ENCODE measurements around the gene SIL1. TPM values are rescaled to one million over a fixed set of nuclear protein-coding genes. Genes with fewer than 3 reads are reported as not detected.

Gene SIL1
- total RNA-seq, 1 donor from 2014 or later = 16.1 TPM

- Mint-ChIP-seq H3K9me3 (no peaks in the 10 kb centered on the region), H3K4me3 (no peak overlapping the region), H3K27me3 (no peaks in the 10 kb centered on the region), H3K27ac (no peak overlapping the region), H3K36me3 (ENCODE audit: low read depth) (peaks cover 70% of the 10 kb centered on the region), H3K4me1 (no peaks in the 10 kb centered on the region)
- ChIA-PET CTCF (no interaction called here), POLR2A (no interaction called here)
- TF ChIP-seq CTCF (IDR thresholded peaks at IDR 0.05) = no peak
- ATAC-seq (ENCODE audit: low read depth) = no peak
- intact Hi-C loops (cut with micrococcal nuclease) = no loop called here
- no peak for DNase-seq
Measured at GRCh38 chr5:138933522-138934290, 264.5 kb downstream of the SIL1 start.

GRCh38 chr5:138932171-138932810 lies 265.9 kb downstream of the SIL1 start:
- ChIA-PET POLR2A (no interaction called here), CTCF (no interaction called here)
- Mint-ChIP-seq H3K36me3 (ENCODE audit: low read depth) (peaks cover 80% of the 10 kb centered on the region), H3K4me1 (no peaks in the 10 kb centered on the region), H3K27ac (no peak overlapping the region), H3K4me3 (no peak overlapping the region), H3K9me3 (no peaks in the 10 kb centered on the region), H3K27me3 (no peaks in the 10 kb centered on the region)
- ATAC-seq (ENCODE audit: low read depth) (no peak), DNase-seq (no peak)
- TF ChIP-seq CTCF (IDR thresholded peaks at IDR 0.05) = no peak
- intact Hi-C loops (cut with micrococcal nuclease) = no loop called here

- no peaks in the 10 kb centered on the region for H3K27me3 Mint-ChIP-seq
- ChIA-PET POLR2A (no interaction called here), CTCF (no interaction called here)
- H3K27ac Mint-ChIP-seq = no peak overlapping the region
- DNase-seq (no peak), ATAC-seq (ENCODE audit: low read depth) (no peak)
- H3K36me3 Mint-ChIP-seq (ENCODE audit: low read depth) = peaks cover 85% of the 10 kb centered on the region
- H3K4me1 Mint-ChIP-seq = no peaks in the 10 kb centered on the region
- no peaks in the 10 kb centered on the region for H3K9me3 Mint-ChIP-seq
- H3K4me3 Mint-ChIP-seq = no peak overlapping the region
- intact Hi-C loops (cut with micrococcal nuclease) = no loop called here
- TF ChIP-seq CTCF (IDR thresholded peaks at IDR 0.05) = no peak
Measured at GRCh38 chr5:138930371-138931097, 267.6 kb downstream of the SIL1 start.

GRCh38 chr5:138929571-138929955 lies 268.6 kb downstream of the SIL1 start:
- Mint-ChIP-seq H3K36me3 (ENCODE audit: low read depth) (peaks cover 88% of the 10 kb centered on the region), H3K27me3 (no peaks in the 10 kb centered on the region), H3K9me3 (no peaks in the 10 kb centered on the region), H3K4me3 (no peak overlapping the region), H3K27ac (no peak overlapping the region), H3K4me1 (no peaks in the 10 kb centered on the region)
- CTCF ChIA-PET = no interaction called here
- intact Hi-C loops (cut with micrococcal nuclease) = no loop called here
- DNase-seq (no peak), ATAC-seq (ENCODE audit: low read depth) (no peak)
- POLR2A ChIA-PET = no interaction called here
- TF ChIP-seq CTCF (IDR thresholded peaks at IDR 0.05) = no peak

- no peak overlapping the region for H3K27ac Mint-ChIP-seq
- no peaks in the 10 kb centered on the region for H3K9me3 Mint-ChIP-seq
- H3K36me3 Mint-ChIP-seq (ENCODE audit: low read depth) = peaks cover 89% of the 10 kb centered on the region
- ChIA-PET POLR2A (no interaction called here), CTCF (no interaction called here)
- no peaks in the 10 kb centered on the region for H3K27me3 Mint-ChIP-seq
- no peak for ATAC-seq (ENCODE audit: low read depth)
- H3K4me3 Mint-ChIP-seq = no peak overlapping the region
- intact Hi-C loops (cut with micrococcal nuclease) = no loop called here
- no peaks in the 10 kb centered on the region for H3K4me1 Mint-ChIP-seq
- no peak for DNase-seq
- no peak for TF ChIP-seq CTCF (IDR thresholded peaks at IDR 0.05)
Measured at GRCh38 chr5:138927979-138928378, 270.2 kb downstream of the SIL1 start.
